Nephron progenitor cell (in vitro differentiated cells): ENCODE measurements around the gene PLA2G4E.

ENCODE experiments used
- DNase-seq: peaks from one replicate; pipeline ENCODE4 v3.0.0; 2021
- H3K27ac Mint-ChIP-seq: 2 replicates; pipeline ENCODE4 v1.8.0; 2021; ENCODE audit warnings: mild to moderate bottlenecking, moderate library complexity, mixed read lengths
- H3K27me3 Mint-ChIP-seq: 2 replicates; pipeline ENCODE4 v1.8.0; 2021; ENCODE audit warnings: mild to moderate bottlenecking, low read depth, mixed read lengths; ENCODE audit not compliant: poor library complexity
- H3K36me3 Mint-ChIP-seq: 2 replicates; pipeline ENCODE4 v1.8.0; 2021; ENCODE audit warnings: low read depth, mixed read lengths
- H3K4me1 Mint-ChIP-seq: 2 replicates; pipeline ENCODE4 v1.8.0; 2021; ENCODE audit warnings: mixed read lengths
- H3K4me3 Mint-ChIP-seq: 2 replicates; pipeline ENCODE4 v1.8.0; 2021; ENCODE audit warnings: mild to moderate bottlenecking, moderate library complexity, mixed read lengths
- H3K9me3 Mint-ChIP-seq: 2 replicates; pipeline ENCODE4 v1.8.0; 2021; ENCODE audit warnings: mild to moderate bottlenecking, moderate library complexity, mixed read lengths
- TF ChIP-seq, protein P1 (sequence below): fragments of 200-600 bp; sonication (generic); IDR thresholded peaks from 2 replicates; pipeline ENCODE4 v1.5.0; 2021; ENCODE audit warnings: antibody characterized with exemption

PLA2G4E gene

DNA sequence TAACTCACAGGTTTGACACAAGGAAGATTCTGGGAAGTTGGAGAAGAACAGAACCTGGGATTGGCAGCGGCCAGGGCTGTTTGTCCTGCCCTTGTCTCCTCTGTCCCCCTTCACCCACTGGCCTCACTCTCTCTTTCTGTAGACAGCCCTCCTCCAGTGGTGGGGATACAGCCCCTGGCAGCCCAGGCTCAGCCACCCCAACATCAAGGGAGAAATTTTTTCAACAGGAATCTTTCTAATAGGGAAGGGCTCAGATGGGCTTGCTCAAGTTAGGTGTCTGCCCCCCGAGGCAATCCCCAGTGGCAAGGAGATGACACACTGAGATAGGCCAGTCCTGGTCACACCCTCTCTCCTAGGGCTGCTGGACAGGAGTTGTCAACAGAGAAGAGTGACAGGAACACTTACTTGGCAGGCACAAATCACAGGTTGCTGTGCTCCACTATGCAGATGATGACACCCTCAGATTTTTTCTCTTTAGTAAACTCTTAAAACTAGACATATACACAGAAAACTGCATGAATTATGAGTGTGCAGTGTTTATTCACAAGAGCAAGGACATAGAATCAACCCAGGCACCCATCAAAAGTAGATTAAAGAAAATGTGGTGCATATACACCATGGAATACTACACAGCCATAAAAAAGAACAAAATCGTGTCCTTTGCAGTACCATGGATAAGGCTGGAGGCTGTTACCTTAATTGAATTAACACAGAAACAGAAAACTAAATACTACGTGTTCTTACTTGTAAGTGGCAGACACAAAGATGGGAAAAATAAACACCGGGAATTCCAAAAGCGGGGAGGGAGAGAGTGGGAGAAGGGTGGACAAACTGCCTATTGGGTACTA lies 37.2 kb upstream of the PLA2G4E start:
- H3K4me3 Mint-ChIP-seq = no peak overlapping the region
- TF ChIP-seq, protein P1, sequence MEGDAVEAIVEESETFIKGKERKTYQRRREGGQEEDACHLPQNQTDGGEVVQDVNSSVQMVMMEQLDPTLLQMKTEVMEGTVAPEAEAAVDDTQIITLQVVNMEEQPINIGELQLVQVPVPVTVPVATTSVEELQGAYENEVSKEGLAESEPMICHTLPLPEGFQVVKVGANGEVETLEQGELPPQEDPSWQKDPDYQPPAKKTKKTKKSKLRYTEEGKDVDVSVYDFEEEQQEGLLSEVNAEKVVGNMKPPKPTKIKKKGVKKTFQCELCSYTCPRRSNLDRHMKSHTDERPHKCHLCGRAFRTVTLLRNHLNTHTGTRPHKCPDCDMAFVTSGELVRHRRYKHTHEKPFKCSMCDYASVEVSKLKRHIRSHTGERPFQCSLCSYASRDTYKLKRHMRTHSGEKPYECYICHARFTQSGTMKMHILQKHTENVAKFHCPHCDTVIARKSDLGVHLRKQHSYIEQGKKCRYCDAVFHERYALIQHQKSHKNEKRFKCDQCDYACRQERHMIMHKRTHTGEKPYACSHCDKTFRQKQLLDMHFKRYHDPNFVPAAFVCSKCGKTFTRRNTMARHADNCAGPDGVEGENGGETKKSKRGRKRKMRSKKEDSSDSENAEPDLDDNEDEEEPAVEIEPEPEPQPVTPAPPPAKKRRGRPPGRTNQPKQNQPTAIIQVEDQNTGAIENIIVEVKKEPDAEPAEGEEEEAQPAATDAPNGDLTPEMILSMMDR = no peak
- no peak overlapping the region for H3K27ac Mint-ChIP-seq
- peaks cover 59% of the 10 kb centered on the region for H3K27me3 Mint-ChIP-seq
- H3K36me3 Mint-ChIP-seq = no peaks in the 10 kb centered on the region
- peaks cover 17% of the 10 kb centered on the region for H3K4me1 Mint-ChIP-seq
- no peak for DNase-seq
- no peaks in the 10 kb centered on the region for H3K9me3 Mint-ChIP-seq

- Mint-ChIP-seq H3K4me3 (peak overlapping the region; percentile 65), H3K27me3 (peaks cover 60% of the 10 kb centered on the region), H3K27ac (no peak overlapping the region), H3K4me1 (peaks cover 21% of the 10 kb centered on the region), H3K36me3 (no peaks in the 10 kb centered on the region), H3K9me3 (no peaks in the 10 kb centered on the region)
- TF ChIP-seq, protein P1 = peak; percentile 69
- DNase-seq = peak; percentile 87
These were observed 36.3 kb upstream of the PLA2G4E start for GRCh38 chr15:42056934-42057798.

DNA sequence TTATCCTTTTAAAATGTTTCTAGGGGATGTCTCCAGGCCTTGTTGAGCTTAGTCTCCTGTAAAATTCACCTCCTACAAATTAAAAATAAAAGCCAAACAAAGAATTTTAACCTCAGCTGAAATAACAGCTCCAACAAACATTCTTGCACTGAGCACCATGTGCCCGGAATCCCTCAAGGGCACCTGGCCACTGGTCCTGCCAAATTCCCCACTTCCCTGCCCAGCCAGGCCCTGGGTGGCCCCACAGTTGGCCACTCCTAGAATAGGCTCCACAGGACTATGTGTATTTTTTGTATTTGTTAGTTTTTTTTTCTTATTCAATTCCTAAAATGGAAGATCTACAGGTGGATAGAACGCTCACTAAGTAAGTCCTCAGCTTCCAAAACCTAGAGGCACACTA lies 33.1 kb upstream of the PLA2G4E start:
- Mint-ChIP-seq H3K4me3 (no peak overlapping the region), H3K27ac (no peak overlapping the region), H3K4me1 (peaks cover 39% of the 10 kb centered on the region), H3K9me3 (no peaks in the 10 kb centered on the region), H3K36me3 (no peaks in the 10 kb centered on the region), H3K27me3 (peaks cover 54% of the 10 kb centered on the region)
- no peak for DNase-seq
- TF ChIP-seq, protein P1 = no peak

- Mint-ChIP-seq H3K4me3 (no peak overlapping the region), H3K9me3 (no peaks in the 10 kb centered on the region), H3K27me3 (peaks cover 51% of the 10 kb centered on the region), H3K36me3 (no peaks in the 10 kb centered on the region), H3K4me1 (peaks cover 42% of the 10 kb centered on the region), H3K27ac (no peak overlapping the region)
- no peak for DNase-seq
- TF ChIP-seq, protein P1 = no peak
These were observed 32.2 kb upstream of the PLA2G4E start for GRCh38 chr15:42053010-42053409.

GRCh38 chr15:42050484-42051255 lies 29.8 kb upstream of the PLA2G4E start:
- H3K4me3 Mint-ChIP-seq = peak overlapping the region; percentile 43
- H3K36me3 Mint-ChIP-seq = no peaks in the 10 kb centered on the region
- TF ChIP-seq, protein P1 = no peak
- no peak for DNase-seq
- peak overlapping the region; percentile 90 for H3K27ac Mint-ChIP-seq
- H3K27me3 Mint-ChIP-seq = peaks cover 32% of the 10 kb centered on the region
- H3K9me3 Mint-ChIP-seq = no peaks in the 10 kb centered on the region
- H3K4me1 Mint-ChIP-seq = peaks cover 42% of the 10 kb centered on the region
